ENCODE results near the gene PSMD2. TPM values are rescaled to one million over a fixed set of nuclear protein-coding genes. Genes with fewer than 3 reads are reported as not detected.
A peak's percentile ranks its signal among the peaks of the same experiment; 100 is the strongest.

Gene PSMD2
- total RNA-seq, 1 donor from 2014 or later: 259 TPM

GRCh38 chr3:184325715-184326369, 26.8 kb downstream of the PSMD2 start:
- H3K4me3 ChIP-seq (ENCODE audit: low read length in 3 of 3): no peak overlapping the region
- H3K27me3 ChIP-seq (ENCODE audit: control insufficient read depth in 3 of 3, insufficient read depth in 3 of 3, low read length in 3 of 3): no peaks in the 10 kb centered on the region
- H3K36me3 ChIP-seq (ENCODE audit: control insufficient read depth in 3 of 3, insufficient read depth in 3 of 3, low read length in 3 of 3): peaks cover 89 to 99% (median 93%) of the 10 kb centered on the region in 3 donors
- H3K9ac ChIP-seq (ENCODE audit: low read depth in 1 of 3, low read length in 3 of 3): no peak overlapping the region
- no peaks in the 10 kb centered on the region for H3K9me3 ChIP-seq (ENCODE audit: control insufficient read depth in 3 of 3, low read length in 3 of 3)
- H3K27ac ChIP-seq (ENCODE audit: low read depth, low read length): no peak overlapping the region
- H3K4me1 ChIP-seq (ENCODE audit: control insufficient read depth in 3 of 3, insufficient read depth in 3 of 3, low read length in 3 of 3): peaks cover 36 to 47% (median 37%) of the 10 kb centered on the region in 3 donors

DNA sequence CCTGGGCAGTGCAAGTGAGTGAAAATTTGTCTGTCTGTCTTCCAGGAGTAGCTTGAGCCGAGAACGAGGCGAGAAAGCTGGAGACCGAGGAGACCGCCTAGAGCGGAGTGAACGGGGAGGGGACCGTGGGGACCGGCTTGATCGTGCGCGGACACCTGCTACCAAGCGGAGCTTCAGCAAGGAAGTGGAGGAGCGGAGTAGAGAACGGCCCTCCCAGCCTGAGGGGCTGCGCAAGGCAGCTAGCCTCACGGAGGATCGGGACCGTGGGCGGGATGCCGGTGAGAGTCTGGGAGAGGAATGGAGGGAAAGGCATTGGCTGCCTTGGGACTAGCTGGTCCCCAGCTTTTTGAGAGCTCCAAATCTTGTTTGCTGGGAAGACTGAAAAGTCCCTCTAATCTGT, 28.1 kb downstream of the PSMD2 start:
- no peaks in the 10 kb centered on the region for H3K9me3 ChIP-seq (ENCODE audit: control insufficient read depth in 3 of 3, low read length in 3 of 3)
- H3K27ac ChIP-seq (ENCODE audit: low read depth, low read length): no peak overlapping the region
- H3K4me1 ChIP-seq (ENCODE audit: control insufficient read depth in 3 of 3, insufficient read depth in 3 of 3, low read length in 3 of 3): peaks cover 27 to 45% (median 29%) of the 10 kb centered on the region in 3 donors
- H3K4me3 ChIP-seq (ENCODE audit: low read length in 3 of 3): no peak overlapping the region
- no peaks in the 10 kb centered on the region for H3K27me3 ChIP-seq (ENCODE audit: control insufficient read depth in 3 of 3, insufficient read depth in 3 of 3, low read length in 3 of 3)
- H3K36me3 ChIP-seq (ENCODE audit: control insufficient read depth in 3 of 3, insufficient read depth in 3 of 3, low read length in 3 of 3): peaks cover 89 to 99% (median 93%) of the 10 kb centered on the region in 3 donors
- H3K9ac ChIP-seq (ENCODE audit: low read depth in 1 of 3, low read length in 3 of 3): no peak overlapping the region

- H3K27me3 ChIP-seq (ENCODE audit: control insufficient read depth in 3 of 3, insufficient read depth in 3 of 3, low read length in 3 of 3): no peaks in the 10 kb centered on the region
- H3K27ac ChIP-seq (ENCODE audit: low read depth, low read length): no peak overlapping the region
- H3K36me3 ChIP-seq (ENCODE audit: control insufficient read depth in 3 of 3, insufficient read depth in 3 of 3, low read length in 3 of 3): peaks cover 90 to 99% (median 94%) of the 10 kb centered on the region in 3 donors
- H3K4me1 ChIP-seq (ENCODE audit: control insufficient read depth in 3 of 3, insufficient read depth in 3 of 3, low read length in 3 of 3): peaks cover 21 to 45% (median 21%) of the 10 kb centered on the region in 3 donors
- no peaks in the 10 kb centered on the region for H3K9me3 ChIP-seq (ENCODE audit: control insufficient read depth in 3 of 3, low read length in 3 of 3)
- no peak overlapping the region for H3K4me3 ChIP-seq (ENCODE audit: low read length in 3 of 3)
- H3K9ac ChIP-seq (ENCODE audit: low read depth in 1 of 3, low read length in 3 of 3): no peak overlapping the region
Observed at GRCh38 chr3:184328516-184328915, 29.5 kb downstream of the PSMD2 start.

DNA sequence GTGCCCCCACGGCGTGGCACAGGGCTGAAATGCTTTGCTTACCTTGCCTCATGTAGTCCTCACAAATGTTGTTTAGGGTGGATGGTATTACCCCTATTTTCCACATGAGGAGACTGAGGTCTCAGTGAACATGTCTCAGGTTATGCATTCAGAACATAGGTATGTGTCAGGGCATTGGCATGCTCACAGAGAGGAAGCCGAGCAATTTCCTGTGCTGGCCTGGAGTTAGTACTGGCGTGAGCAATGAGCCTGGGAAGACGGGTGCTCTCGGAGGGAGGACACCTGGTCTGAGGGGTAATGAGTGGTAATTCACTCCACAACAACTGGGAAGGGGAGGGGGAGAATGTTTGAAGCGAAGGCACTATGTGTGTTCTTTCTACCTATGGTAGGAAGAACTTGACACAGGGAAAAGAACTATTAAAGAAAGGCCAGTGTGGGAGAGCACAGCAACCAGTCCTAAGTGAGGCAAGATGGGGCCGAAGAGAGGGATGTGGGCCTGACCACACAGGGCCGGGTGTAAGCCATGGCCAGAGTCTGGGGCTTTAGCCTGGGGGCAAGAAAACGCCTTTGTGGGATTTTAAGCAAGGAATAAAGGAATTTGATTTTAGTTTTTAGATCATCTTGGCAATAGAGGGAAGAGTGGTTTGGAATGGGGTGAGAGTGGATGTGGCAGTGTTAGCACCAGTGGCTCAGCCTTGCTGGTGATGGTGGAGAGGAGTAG, 33.5 kb downstream of the PSMD2 start:
- Histone ChIP-seq H3K4me1 (ENCODE audit: control insufficient read depth in 3 of 3, insufficient read depth in 3 of 3, low read length in 3 of 3) (peaks cover 25 to 46% (median 27%) of the 10 kb centered on the region in 3 donors), H3K27me3 (ENCODE audit: control insufficient read depth in 3 of 3, insufficient read depth in 3 of 3, low read length in 3 of 3) (no peaks in the 10 kb centered on the region), H3K36me3 (ENCODE audit: control insufficient read depth in 3 of 3, insufficient read depth in 3 of 3, low read length in 3 of 3) (peaks cover 65 to 73% (median 71%) of the 10 kb centered on the region in 3 donors), H3K4me3 (ENCODE audit: low read length in 3 of 3) (no peak overlapping the region), H3K27ac (ENCODE audit: low read depth, low read length) (peak overlapping the region; percentile 52), H3K9me3 (ENCODE audit: control insufficient read depth in 3 of 3, low read length in 3 of 3) (no peaks in the 10 kb centered on the region), H3K9ac (ENCODE audit: low read depth in 1 of 3, low read length in 3 of 3) (peak overlapping the region in 1 of 3 donors; percentile 18)

GRCh38 chr3:184333190-184333589, 34.1 kb downstream of the PSMD2 start:
- H3K9me3 ChIP-seq (ENCODE audit: control insufficient read depth in 3 of 3, low read length in 3 of 3): no peaks in the 10 kb centered on the region
- peak overlapping the region; percentile 52 for H3K27ac ChIP-seq (ENCODE audit: low read depth, low read length)
- peaks cover 59 to 67% (median 64%) of the 10 kb centered on the region in 3 donors for H3K36me3 ChIP-seq (ENCODE audit: control insufficient read depth in 3 of 3, insufficient read depth in 3 of 3, low read length in 3 of 3)
- no peaks in the 10 kb centered on the region for H3K27me3 ChIP-seq (ENCODE audit: control insufficient read depth in 3 of 3, insufficient read depth in 3 of 3, low read length in 3 of 3)
- H3K4me3 ChIP-seq (ENCODE audit: low read length in 3 of 3): no peak overlapping the region
- H3K9ac ChIP-seq (ENCODE audit: low read depth in 1 of 3, low read length in 3 of 3): no peak overlapping the region
- H3K4me1 ChIP-seq (ENCODE audit: control insufficient read depth in 3 of 3, insufficient read depth in 3 of 3, low read length in 3 of 3): peaks cover 31 to 52% (median 34%) of the 10 kb centered on the region in 3 donors

- Histone ChIP-seq H3K9me3 (ENCODE audit: control insufficient read depth in 3 of 3, low read length in 3 of 3) (no peaks in the 10 kb centered on the region), H3K27ac (ENCODE audit: low read depth, low read length) (no peak overlapping the region), H3K27me3 (ENCODE audit: control insufficient read depth in 3 of 3, insufficient read depth in 3 of 3, low read length in 3 of 3) (no peaks in the 10 kb centered on the region), H3K36me3 (ENCODE audit: control insufficient read depth in 3 of 3, insufficient read depth in 3 of 3, low read length in 3 of 3) (peaks cover 54 to 62% (median 59%) of the 10 kb centered on the region in 3 donors), H3K9ac (ENCODE audit: low read depth in 1 of 3, low read length in 3 of 3) (no peak overlapping the region), H3K4me1 (ENCODE audit: control insufficient read depth in 3 of 3, insufficient read depth in 3 of 3, low read length in 3 of 3) (peaks cover 36 to 57% (median 39%) of the 10 kb centered on the region in 3 donors), H3K4me3 (ENCODE audit: low read length in 3 of 3) (no peak overlapping the region)
Observed at GRCh38 chr3:184333700-184334099, 34.7 kb downstream of the PSMD2 start.

- Histone ChIP-seq H3K4me3 (ENCODE audit: low read length in 3 of 3) (no peak overlapping the region), H3K36me3 (ENCODE audit: control insufficient read depth in 3 of 3, insufficient read depth in 3 of 3, low read length in 3 of 3) (peaks cover 47 to 54% (median 50%) of the 10 kb centered on the region in 3 donors)
Observed at GRCh38 chr3:184334470-184335158, 35.6 kb downstream of the PSMD2 start.

DNA sequence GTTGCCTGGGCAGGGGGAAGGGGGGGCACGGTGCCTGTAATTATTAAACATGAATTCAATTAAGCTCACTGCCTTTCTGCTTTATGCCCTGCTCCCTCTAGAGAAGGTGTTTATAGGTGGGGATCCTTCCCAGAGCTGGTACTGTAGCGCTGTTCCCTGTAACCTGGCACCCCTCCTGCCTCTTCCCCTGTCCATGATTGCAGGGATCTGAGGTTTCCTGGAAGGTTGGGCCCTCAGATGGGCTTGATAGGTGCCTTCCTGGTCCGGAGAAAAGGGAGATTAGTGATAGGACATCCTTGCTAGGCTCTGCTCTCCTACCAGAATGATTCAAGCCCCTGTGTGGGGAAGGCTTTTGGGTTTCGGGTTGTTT, 36.2 kb downstream of the PSMD2 start:
- no peaks in the 10 kb centered on the region for H3K27me3 ChIP-seq (ENCODE audit: control insufficient read depth in 3 of 3, insufficient read depth in 3 of 3, low read length in 3 of 3)
- H3K9me3 ChIP-seq (ENCODE audit: control insufficient read depth in 3 of 3, low read length in 3 of 3): no peaks in the 10 kb centered on the region
- peak overlapping the region; percentile 95 for H3K27ac ChIP-seq (ENCODE audit: low read depth, low read length)
- peak overlapping the region; percentile 73 to 85 (median 85) for H3K4me3 ChIP-seq (ENCODE audit: low read length in 3 of 3)
- peaks cover 43 to 48% (median 43%) of the 10 kb centered on the region in 3 donors for H3K36me3 ChIP-seq (ENCODE audit: control insufficient read depth in 3 of 3, insufficient read depth in 3 of 3, low read length in 3 of 3)
- peak overlapping the region; percentile 66 to 90 (median 85) for H3K9ac ChIP-seq (ENCODE audit: low read depth in 1 of 3, low read length in 3 of 3)
- H3K4me1 ChIP-seq (ENCODE audit: control insufficient read depth in 3 of 3, insufficient read depth in 3 of 3, low read length in 3 of 3): peaks cover 43 to 69% (median 48%) of the 10 kb centered on the region in 3 donors

More at GRCh38 chr3:184334470-184335158, 35.6 kb downstream of the PSMD2 start:
- peaks cover 43 to 67% (median 46%) of the 10 kb centered on the region in 3 donors for H3K4me1 ChIP-seq (ENCODE audit: control insufficient read depth in 3 of 3, insufficient read depth in 3 of 3, low read length in 3 of 3)
- no peaks in the 10 kb centered on the region for H3K27me3 ChIP-seq (ENCODE audit: control insufficient read depth in 3 of 3, insufficient read depth in 3 of 3, low read length in 3 of 3)
- H3K27ac ChIP-seq (ENCODE audit: low read depth, low read length): peak overlapping the region; percentile 95
- no peaks in the 10 kb centered on the region for H3K9me3 ChIP-seq (ENCODE audit: control insufficient read depth in 3 of 3, low read length in 3 of 3)
- no peak overlapping the region for H3K9ac ChIP-seq (ENCODE audit: low read depth in 1 of 3, low read length in 3 of 3)

DNA sequence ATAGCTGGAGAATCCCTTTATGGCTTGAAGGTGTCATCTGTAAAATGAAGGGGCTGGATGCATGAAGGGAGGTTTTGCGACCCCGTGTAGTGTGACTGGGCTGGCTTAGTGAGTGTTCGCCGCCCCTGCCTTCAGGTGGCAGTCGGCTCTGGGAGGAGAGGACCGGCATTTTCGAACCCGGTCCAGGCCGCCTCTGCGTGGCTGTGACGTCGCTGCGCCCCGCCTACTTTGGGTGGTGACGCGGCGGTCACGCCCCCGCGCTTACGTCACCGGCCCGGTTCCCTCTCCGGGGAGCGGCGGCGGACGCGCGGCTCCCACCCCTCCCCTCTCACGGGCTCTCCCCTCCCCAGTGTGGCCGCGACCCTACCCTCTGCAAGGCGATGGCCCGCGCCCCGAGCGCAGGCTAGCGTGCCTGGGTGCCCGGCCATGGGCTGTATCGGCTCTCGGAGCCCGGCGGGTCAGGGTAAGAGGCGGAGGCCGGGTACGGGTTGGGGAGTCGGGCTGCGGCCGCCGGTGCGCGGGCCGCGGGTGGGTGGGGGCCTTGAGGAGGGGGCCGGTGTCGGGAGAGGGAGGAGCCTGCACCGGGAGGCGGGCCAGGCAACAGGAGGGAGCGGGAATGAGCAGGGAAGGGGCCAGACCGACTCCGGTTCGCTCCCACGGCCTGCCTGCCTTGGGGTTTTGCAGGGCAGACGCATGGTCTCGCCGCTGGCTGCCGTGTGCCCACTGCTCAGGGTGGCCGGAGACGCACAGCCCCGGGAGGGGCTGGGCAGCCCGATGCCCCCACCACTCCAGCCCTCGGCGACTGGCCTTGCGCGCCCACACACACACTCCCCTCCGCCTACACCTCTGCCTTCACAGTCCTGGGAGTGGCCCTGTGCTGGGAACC, 36.9 kb downstream of the PSMD2 start:
- Histone ChIP-seq H3K27ac (ENCODE audit: low read depth, low read length) (peak overlapping the region; percentile 95), H3K4me1 (ENCODE audit: control insufficient read depth in 3 of 3, insufficient read depth in 3 of 3, low read length in 3 of 3) (peaks cover 43 to 70% (median 48%) of the 10 kb centered on the region in 3 donors), H3K9ac (ENCODE audit: low read depth in 1 of 3, low read length in 3 of 3) (peak overlapping the region; percentile 66 to 90 (median 85)), H3K9me3 (ENCODE audit: control insufficient read depth in 3 of 3, low read length in 3 of 3) (no peaks in the 10 kb centered on the region), H3K4me3 (ENCODE audit: low read length in 3 of 3) (peak overlapping the region; percentile 73 to 85 (median 85)), H3K27me3 (ENCODE audit: control insufficient read depth in 3 of 3, insufficient read depth in 3 of 3, low read length in 3 of 3) (no peaks in the 10 kb centered on the region), H3K36me3 (ENCODE audit: control insufficient read depth in 3 of 3, insufficient read depth in 3 of 3, low read length in 3 of 3) (peaks cover 38 to 44% (median 41%) of the 10 kb centered on the region in 3 donors)
